NCI-H146 (cell line): ENCODE data around the gene OIT3.
"Not testable (repeated sequence)": the region's sequence is repeated elsewhere in the genome, so short reads cannot be mapped to it uniquely, and the experiment has no call there.

Experiments used
- DNase-seq: peaks from one replicate; lab custom pipeline; 2025; lab: John Stamatoyannopoulos, UW

The OIT3 gene

DNA sequence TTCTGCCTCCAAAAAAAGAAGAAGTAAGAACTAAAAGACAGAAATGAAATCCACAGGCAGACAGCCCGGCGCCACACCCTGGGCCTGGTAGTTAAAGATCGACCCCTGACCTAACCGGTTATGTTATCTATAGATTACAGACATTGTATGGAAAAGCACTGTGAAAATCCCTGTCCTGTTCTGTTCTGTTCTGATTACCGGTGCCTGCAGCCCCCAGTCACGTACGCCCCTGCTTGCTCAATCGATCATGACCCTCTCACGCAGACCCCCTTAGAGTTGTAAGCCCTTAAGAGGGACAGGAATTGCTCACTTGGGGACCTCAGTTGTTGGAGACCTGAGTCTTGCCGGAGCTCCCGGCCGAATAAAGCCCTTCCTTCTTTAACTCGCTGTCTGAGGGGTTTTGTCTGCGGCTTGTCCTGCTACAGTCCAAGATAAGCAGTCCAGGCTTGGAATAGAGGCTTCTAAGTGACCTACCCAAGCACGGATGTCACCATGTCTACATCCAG is 10.5 kb downstream of the OIT3 start:
- not testable (repeated sequence) for DNase-seq

DNA sequence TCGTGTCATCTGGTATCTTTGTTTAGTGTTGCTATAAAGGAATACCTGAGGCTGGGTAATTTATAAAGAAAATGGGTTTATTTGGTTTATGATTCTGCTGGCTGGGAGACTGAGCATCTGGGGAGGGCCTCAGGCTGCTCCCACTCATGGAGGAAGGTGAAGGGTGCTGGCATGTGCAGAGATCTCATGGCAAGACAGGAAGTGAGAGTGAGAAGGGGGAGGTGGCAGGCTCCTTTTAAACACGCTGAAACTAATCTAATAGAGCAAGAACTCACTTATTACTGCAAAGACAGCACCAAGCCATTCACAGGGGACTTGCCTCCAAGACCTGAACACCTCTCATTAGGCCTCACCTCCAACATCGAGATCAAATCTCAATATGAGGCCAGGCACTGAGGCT is 11.3 kb downstream of the OIT3 start:
- no peak for DNase-seq

DNA sequence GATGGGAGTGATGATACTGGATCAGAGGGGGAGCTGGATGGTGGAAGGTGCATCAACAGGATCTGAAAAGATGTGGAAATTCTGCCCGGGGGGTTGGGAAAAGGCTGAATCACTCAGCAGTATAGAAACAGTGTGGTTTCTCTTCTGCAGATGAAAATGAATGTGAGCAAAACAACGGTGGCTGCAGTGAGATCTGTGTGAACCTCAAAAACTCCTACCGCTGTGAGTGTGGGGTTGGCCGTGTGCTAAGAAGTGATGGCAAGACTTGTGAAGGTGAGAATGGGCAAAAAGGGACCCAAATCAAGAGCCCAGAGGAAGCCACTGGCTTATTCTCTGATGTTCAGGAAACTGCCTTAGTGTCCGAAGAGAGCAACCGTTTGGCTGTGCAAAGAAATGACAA is 12.9 kb downstream of the OIT3 start:
- no peak for DNase-seq

DNA sequence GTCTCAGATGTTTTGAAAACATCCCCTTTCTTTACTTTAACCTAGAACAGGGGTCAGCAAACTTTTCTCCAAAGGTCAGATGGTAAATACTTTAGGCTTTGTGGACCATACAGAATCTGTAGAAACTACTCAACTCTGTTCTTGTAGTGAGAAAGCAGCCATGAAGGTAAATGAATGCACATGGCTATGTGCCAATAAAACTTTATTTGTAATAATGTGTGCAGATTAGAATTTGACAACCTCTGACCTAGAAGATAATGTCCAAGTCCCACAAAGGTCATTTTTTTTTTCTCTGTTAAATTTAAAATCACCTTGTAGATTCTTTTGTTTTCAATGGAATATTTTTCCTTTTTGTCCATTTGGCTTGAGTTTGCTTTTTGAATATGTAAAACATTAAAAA is 17.2 kb downstream of the OIT3 start:
- DNase-seq = no peak

DNA sequence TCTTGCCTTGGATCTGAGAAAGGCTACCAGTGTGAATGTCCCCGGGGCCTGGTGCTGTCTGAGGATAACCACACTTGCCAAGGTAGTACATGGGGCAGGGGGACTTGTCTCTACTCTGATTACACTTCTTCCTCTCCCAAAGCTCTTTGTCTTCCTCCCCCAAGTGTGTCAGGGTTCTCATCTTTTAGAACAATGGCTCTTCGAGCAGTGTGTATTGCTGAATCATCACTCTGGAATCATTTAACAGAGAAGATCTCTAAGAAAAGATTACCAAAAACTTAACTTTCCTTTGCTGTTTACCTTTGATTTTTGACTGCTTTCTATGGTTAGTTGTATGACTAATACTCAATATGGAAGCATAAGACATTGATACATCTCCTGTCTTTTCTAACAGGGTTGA is 18.2 kb downstream of the OIT3 start:
- no peak for DNase-seq

DNA sequence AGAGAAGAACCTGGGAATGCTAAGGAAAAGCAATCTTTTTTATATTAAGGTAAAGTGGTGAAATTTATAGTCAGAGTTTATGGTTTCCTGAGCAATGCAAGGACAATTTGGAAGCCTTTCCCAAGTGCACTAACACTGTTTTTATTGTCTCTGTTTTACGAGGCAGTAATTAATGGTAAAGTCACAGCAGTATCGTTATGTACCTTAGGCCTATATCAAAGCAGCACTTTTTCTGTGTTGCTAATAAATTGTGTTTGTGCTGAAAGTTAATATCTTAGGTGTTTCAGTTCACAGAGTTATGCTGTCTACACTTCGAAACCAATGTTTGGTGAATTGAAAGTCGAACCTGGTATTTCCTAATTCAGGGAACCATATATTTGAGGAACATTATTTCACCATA is 19.2 kb downstream of the OIT3 start:
- no peak for DNase-seq

DNA sequence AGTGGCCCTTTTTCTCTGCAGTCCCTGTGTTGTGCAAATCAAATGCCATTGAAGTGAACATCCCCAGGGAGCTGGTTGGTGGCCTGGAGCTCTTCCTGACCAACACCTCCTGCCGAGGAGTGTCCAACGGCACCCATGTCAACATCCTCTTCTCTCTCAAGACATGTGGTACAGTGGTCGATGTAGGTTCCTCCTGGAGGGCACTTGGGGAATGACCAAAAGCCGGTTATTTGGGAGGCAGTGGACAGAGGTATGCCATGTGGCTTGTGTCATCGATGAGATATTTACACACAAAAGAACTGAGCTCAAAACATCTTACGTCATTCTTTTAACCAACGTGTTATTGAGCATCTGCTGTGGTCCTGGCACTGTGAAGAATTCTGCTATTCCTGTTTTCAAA is 19.7 kb downstream of the OIT3 start:
- DNase-seq = no peak

DNA sequence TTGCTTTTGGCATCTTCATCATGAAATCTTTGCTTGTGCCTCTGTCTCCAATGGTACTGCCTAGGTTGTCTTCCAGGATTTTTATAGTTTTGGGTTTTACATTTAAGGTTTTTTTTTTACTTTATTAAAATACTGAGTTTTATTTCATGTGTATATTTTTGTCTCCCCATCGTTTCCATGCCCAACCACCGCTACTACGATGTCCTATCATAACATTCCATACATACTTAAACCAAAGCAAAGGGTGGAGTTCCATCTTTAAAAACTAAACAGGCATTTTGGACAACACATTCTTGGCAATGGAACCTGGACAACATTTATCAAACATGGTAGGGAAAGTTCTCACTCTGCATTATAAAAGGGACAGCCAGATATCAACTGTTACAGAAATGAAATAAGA is 23.7 kb downstream of the OIT3 start:
- DNase-seq = not testable (repeated sequence)

DNA sequence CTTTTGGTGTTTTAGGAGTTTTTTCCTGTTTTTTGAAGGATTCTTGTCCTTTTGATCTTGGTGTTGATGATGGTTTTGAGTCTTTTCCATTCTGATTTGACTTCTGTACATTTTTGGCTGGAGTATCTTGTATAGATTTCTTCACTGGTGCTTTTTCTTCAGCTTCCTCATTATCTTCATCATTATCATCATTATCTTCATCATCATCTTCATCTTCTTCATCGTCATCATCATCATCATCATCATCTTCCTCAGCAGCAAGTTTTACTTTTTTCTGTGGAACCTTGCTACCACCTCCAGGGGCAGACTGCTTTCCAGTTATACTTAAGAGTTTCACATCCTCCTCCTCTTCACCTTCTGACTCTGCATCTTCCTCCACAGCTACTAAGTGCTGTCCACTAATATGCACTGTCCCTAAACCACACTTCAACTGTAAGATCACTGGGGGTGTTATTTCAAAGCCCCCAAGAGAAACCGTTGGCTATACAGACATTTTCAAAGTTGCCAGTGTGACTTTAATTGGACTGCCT is 24.3 kb downstream of the OIT3 start:
- DNase-seq = not testable (repeated sequence)

DNA sequence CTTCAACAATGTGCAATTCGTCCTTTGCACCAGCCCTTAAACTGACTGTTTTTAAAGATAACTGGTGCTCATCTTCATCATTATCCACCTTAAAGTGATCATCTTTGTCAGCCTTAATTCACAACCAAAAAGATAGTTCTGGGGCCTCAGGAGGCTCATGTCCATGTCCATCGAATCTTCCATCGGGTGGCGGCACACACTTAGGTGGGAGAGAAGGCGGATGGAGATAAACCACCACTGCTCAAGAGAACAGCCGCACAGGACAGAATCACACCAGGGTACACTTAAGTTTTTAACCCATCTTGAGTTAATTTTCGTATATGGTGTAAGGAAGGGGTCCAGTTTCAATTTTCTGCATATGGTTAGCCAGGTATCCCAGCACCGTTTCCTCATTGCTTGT is 24.8 kb downstream of the OIT3 start:
- DNase-seq = no peak

DNA sequence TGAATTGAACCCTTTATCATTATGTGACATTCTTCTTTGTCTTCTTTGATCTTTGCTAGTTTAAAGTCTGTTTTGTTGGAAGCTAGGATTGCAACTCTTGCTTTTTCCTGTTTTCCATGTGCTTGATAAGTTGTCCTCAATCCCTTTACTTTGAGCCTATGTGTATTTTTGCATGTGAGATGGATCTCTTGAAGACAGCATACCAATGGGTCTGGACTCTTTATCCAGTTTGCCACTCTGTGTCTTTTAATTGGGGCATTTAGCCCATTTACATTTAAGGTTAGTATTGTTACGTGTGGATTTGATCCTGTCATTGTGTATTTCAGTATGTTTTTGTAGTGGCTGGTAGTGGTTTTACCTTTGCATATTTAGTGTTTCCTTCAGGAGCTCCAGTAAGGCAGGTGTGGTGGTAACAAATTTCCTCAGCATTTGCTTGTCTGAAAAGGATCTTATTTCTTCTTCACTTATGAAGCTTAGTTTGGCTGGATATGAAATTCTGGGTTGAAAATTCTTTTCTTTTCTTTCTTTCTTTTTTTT is 27.7 kb downstream of the OIT3 start:
- not testable (repeated sequence) for DNase-seq

DNA sequence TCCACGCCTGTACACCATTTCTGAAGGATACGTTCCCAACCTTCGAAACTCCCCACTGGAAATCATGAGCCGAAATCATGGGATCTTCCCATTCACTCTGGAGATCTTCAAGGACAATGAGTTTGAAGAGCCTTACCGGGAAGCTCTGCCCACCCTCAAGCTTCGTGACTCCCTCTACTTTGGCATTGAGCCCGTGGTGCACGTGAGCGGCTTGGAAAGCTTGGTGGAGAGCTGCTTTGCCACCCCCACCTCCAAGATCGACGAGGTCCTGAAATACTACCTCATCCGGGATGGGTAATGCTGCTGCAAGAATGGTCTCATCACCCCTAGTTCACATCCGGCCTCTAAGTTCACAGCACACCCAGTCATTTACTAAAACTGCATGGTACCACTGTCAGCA is 30.8 kb downstream of the OIT3 start:
- DNase-seq = no peak

DNA sequence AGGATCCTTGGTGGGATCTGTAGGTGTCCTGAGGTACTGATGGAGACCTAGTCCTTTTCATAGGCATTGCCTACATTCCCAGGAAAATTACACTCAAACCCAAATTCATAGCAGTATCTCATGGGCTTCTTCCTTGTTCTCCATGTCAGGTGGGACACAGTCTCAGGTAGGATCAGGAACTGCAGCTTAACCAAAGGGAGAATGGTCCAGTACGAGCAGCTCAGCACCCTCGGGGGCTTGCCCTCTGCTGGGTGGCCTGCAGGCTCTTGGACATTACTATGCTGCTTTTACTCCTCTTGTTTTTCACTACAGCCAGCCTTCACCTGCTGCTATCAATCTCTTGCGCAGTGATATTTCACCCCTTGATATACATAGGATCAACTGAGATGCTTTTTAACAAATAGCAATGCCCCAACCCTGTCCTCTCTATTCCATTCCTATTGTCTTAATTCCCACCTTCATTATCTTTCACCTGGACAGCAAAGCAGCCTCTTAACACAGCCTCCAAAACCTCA is 32.5 kb downstream of the OIT3 start:
- no peak for DNase-seq

DNA sequence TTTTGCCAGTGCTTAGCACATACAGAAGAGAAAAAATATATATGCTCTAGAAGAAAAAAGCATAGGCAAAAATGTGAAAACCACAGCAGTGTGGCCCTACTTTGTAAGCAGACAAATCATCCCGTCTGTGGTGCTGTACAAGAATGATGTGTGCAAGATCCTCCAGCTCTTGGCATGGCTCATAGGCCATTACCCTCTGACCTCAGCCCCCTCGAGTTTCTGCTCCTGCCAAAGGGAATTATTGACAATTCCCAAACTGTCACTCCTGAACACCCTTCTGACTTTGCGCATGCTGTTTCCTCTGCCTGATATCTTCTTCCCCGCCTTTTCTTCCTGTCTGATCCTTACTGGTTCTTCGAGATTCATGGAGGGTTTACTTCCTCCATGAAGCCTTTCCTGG is 33.9 kb downstream of the OIT3 start:
- no peak for DNase-seq

DNA sequence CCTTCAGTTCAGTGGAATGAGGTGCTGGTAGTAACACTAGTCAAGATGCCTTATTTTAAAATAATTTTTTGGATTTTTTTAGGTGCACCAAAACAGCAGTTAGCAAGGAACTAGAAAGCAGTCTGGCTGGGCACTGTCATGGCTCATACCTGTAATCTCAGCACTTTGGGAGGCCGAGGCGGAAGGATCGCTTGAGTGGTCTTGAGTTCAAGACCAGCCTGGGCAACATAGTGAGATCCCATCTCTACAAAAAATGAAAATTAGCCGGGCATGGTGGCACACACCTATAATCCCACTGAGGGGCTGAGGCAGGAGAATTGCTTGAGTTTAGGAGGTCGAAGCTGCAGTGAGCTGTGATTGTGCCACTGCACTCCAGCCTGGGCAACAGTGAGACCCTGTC is 35.3 kb downstream of the OIT3 start:
- DNase-seq = no peak

DNA sequence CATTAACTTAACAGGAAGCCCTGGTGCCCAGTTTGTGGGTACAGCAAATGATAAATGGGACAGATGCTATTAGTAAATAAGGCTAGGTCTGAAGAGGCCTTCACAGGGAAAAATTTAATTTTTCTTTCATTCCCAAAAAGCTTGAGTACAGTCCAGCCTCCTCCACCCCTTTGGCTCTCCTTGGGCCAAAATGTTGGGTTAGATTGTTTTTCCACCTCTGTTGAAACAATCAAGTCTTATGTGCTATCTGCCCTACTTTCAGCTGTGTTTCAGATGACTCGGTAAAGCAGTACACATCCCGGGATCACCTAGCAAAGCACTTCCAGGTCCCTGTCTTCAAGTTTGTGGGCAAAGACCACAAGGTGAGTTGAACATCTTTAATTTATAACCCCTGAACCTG is 36.7 kb downstream of the OIT3 start:
- no peak for DNase-seq

DNA sequence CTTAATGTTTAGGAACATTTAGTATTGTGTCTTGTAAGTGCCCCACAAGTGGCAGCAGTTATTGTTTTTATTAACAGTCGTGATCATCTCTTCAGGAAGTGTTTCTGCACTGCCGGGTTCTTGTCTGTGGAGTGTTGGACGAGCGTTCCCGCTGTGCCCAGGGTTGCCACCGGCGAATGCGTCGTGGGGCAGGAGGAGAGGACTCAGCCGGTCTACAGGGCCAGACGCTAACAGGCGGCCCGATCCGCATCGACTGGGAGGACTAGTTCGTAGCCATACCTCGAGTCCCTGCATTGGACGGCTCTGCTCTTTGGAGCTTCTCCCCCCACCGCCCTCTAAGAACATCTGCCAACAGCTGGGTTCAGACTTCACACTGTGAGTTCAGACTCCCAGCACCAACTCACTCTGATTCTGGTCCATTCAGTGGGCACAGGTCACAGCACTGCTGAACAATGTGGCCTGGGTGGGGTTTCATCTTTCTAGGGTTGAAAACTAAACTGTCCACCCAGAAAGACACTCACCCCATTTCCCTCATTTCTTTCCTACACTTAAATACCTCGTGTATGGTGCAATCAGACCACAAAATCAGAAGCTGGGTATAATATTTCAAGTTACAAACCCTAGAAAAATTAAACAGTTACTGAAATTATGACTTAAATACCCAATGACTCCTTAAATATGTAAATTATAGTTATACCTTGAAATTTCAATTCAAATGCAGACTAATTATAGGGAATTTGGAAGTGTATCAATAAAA is 38.9 kb downstream of the OIT3 start:
- DNase-seq = no peak

DNA sequence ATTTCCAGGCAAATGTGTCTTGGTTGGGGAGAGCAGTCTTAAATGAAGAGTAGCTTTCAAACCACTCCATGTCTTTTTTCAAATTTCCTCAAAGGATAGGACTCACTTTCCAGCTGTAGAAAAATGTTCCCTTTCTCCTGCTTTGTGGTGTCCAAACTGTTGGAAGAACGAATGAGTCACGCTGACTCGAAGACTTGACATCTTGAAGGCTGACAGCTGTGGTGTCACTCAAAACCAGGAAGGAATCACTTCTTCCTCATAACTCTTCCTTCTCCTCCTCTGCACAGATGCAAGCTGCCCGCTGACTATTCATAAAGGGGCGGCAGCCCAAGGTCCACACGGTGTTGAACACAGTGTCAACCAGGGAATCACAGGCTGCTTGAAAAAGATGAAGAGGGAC is 41.8 kb downstream of the OIT3 start:
- no peak for DNase-seq

DNA sequence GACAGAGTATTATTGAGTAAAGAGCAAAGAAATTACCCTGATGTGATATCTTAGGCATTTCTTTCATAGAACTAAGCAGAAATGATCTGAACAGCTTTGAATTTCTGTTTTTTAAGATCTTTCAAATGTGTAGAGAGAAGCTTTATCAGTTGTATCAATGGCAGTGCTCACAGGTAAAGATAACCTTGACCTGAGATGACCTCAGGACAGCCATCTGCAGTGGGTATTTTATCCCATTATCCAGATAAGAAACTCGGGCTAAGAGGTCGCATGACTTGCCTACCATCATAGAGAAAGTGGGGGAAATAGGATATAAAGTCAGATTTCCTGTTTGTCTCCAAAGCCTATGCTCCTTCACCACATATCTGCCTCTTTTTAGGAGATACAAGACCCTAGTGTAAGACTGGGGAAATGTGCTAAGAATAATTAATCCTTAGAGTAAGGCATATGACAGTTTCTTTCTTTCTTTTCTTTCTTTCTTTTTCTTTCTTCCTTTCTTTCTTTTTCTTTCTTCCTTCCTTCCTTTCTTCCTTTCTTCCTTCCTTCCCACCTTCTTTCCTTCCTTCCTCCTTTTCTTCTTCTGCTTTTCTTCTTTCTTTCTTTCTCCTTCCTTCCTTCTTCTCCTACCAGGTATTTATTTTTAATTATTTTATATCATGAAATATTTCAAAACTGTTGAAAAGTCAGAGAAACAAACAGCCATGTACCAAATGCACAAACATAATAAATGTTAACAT is 50.1 kb downstream of the OIT3 start:
- DNase-seq = no peak

DNA sequence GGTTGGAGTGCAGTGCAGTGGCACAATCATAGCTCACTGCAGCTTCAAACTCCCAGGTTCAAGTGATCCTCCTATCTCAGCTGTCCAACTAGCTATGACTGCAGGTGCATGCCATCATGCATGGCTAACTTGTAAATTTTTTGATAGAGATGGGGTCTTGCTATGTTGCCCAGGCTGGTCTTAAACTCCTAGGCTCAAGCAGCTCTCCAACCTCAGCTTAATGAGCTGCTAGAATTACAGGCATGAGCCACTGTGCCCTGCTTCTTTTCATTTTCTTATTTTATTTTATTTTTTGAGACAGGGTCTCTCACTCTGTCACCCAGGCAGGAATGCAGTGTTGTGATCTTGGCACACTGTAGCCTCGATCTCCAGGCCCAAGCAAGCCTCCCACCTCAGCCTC is 53.4 kb downstream of the OIT3 start:
- no peak for DNase-seq

DNA sequence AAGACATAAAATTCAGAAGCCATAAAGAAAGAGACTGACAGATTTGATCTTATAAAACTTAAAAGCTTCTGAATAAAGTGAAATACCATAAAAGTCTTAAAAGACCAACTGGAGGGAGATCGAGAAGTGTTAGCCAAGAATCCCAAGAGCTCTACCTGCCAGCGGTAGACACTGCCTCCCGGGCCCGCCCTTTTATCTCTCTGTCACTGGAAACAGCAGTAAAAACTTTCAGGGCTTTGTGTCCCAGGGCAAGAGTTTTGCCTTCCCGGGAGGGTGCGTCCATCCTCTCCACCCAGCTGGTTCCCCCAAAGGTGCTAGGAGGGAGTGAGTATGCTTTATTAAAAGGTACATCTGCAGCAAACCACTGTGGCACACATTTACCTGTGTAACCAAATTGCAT is 55.2 kb downstream of the OIT3 start:
- DNase-seq = no peak

DNA sequence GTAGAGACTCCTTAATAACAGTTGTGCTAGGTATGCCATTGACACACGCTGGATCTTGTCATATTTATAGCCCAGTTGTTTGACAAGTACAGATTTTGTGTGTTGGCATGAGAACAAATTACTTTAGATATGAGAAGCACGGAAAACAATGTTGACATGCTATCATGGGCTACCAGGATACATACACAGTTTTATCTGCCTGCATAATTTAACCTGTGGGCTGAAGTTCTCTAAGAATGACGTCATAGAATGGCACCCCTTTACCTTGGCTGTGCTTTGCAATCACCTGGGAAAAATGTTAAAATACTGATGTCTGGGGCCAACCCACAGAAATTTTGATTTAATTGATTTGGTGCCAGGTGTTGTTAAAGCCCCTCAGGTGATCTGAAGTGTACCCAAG is 58.2 kb downstream of the OIT3 start:
- no peak for DNase-seq

DNA sequence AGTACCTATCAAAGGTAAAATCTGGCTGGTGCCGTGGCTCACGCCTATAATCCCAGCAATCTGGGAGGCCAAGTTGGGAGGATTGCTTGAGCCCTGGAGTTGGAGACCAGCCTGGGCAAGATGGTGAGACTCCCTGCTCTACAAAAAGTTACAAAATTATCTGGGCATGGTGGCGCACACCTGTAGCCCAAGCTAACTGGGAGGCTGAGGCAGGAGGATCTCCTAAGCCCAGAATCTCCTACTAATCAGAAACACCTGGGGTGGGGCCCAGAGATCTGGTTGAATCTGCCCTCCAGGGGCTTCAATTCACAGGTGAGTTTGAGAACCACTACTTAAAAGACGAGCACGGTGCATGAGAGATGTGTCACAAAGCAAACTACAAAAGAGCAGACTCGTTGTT is 58.6 kb downstream of the OIT3 start:
- no peak for DNase-seq
